Activated CD4-positive, alpha-beta T cell treated with anti-CD3 and anti-CD28 coated beads, Interleukin-2, amount 50 U/mL, for 16 hours (primary cell): ENCODE measurements around the gene CAMTA1.
"Not testable (repeated sequence)": the region's sequence is repeated elsewhere in the genome, so short reads cannot be mapped to it uniquely, and the experiment has no call there.

Experiments
- DNase-seq: peaks from one replicate; pipeline ENCODE4 v3.0.0-alpha.2; 2020

The CAMTA1 gene

GRCh38 chr1:7406641-7407543 lies 621.6 kb downstream of the CAMTA1 start:
- DNase-seq, result no peak

- no peak for DNase-seq
These were observed 622.3 kb downstream of the CAMTA1 start for GRCh38 chr1:7407544-7407895.

GRCh38 chr1:7407980-7408770 lies 622.9 kb downstream of the CAMTA1 start:
- no peak for DNase-seq

- no peak for DNase-seq
These were observed 623.5 kb downstream of the CAMTA1 start for GRCh38 chr1:7408771-7409150.

- no peak for DNase-seq
These were observed 624.0 kb downstream of the CAMTA1 start for GRCh38 chr1:7409278-7409677.

GRCh38 chr1:7410156-7410555 lies 624.9 kb downstream of the CAMTA1 start:
- DNase-seq, result no peak

- DNase-seq, result not testable (repeated sequence)
These were observed 632.4 kb downstream of the CAMTA1 start for GRCh38 chr1:7417618-7418017.

- DNase-seq, result no peak
These were observed 633.3 kb downstream of the CAMTA1 start for GRCh38 chr1:7418442-7419080.

GRCh38 chr1:7420098-7420445 lies 634.8 kb downstream of the CAMTA1 start:
- no peak for DNase-seq

GRCh38 chr1:7420470-7421100 lies 635.3 kb downstream of the CAMTA1 start:
- no peak for DNase-seq

- DNase-seq, result no peak
These were observed 636.3 kb downstream of the CAMTA1 start for GRCh38 chr1:7421471-7422075.

GRCh38 chr1:7422081-7422480 lies 636.8 kb downstream of the CAMTA1 start:
- no peak for DNase-seq

- DNase-seq, result no peak
These were observed 637.3 kb downstream of the CAMTA1 start for GRCh38 chr1:7422561-7422960.

GRCh38 chr1:7422966-7423365 lies 637.7 kb downstream of the CAMTA1 start:
- DNase-seq, result no peak

- DNase-seq, result no peak
These were observed 639.2 kb downstream of the CAMTA1 start for GRCh38 chr1:7424352-7424890.

- DNase-seq, result no peak
These were observed 640.0 kb downstream of the CAMTA1 start for GRCh38 chr1:7425229-7425628.

GRCh38 chr1:7425771-7426170 lies 640.5 kb downstream of the CAMTA1 start:
- no peak for DNase-seq

- DNase-seq, result no peak
These were observed 641.7 kb downstream of the CAMTA1 start for GRCh38 chr1:7426780-7427604.

- no peak for DNase-seq
These were observed 642.5 kb downstream of the CAMTA1 start for GRCh38 chr1:7427605-7428300.

- DNase-seq, result no peak
These were observed 644.0 kb downstream of the CAMTA1 start for GRCh38 chr1:7429290-7429689.

- DNase-seq, result no peak
These were observed 644.9 kb downstream of the CAMTA1 start for GRCh38 chr1:7430047-7430608.
